Stomach smooth muscle (tissue), 2 donors: ENCODE data around the gene SYT2.
"Not testable (repeated sequence)": the region's sequence is repeated elsewhere in the genome, so short reads cannot be mapped to it uniquely, and the experiment has no call there.

Source experiments
- H3K27ac ChIP-seq: one replicate; pipeline ENCODE4 v1.7.0; 2013; ENCODE audit warnings: mild to moderate bottlenecking, low read length, inconsistent platforms
- H3K27me3 ChIP-seq, 2 donors: one replicate each; pipeline ENCODE4 v1.7.0; 2013; ENCODE audit warnings: low read length in 2 of 2; ENCODE audit not compliant: insufficient read depth in 2 of 2, control insufficient read depth in 1 of 2
- H3K36me3 ChIP-seq, 2 donors: one replicate each; pipeline ENCODE4 v1.7.0; 2013; ENCODE audit warnings: low read length in 2 of 2; ENCODE audit not compliant: control insufficient read depth in 2 of 2, insufficient read depth in 2 of 2
- H3K4me1 ChIP-seq: one replicate; pipeline ENCODE4 v1.7.0; 2013; ENCODE audit warnings: low read length; ENCODE audit not compliant: control insufficient read depth, insufficient read depth
- H3K4me3 ChIP-seq, 2 donors: one replicate each; pipeline ENCODE4 v1.7.0; 2013; ENCODE audit warnings: low read length in 2 of 2
- H3K9ac ChIP-seq, 2 donors: one replicate each; pipeline ENCODE4 v1.7.0; 2013; ENCODE audit warnings: low read length in 2 of 2, mild to moderate bottlenecking in 1 of 2
- H3K9me3 ChIP-seq, 2 donors: one replicate each; pipeline ENCODE4 v1.7.0; 2013; ENCODE audit warnings: low read length in 2 of 2; ENCODE audit not compliant: control insufficient read depth in 2 of 2
- donor health status: healthy.
- donor health status: Pancreatic carcinoma.

SYT2 gene

GRCh38 chr1:202643397-202644218 is 66.6 kb downstream of the SYT2 start:
- peak overlapping the region; percentile 31 to 65 for H3K4me3 ChIP-seq
- H3K9ac ChIP-seq: no peak overlapping the region

GRCh38 chr1:202642619-202643291 is 67.5 kb downstream of the SYT2 start:
- peaks cover 21% of the 10 kb centered on the region for H3K4me1 ChIP-seq
- no peak overlapping the region for H3K9ac ChIP-seq
- no peaks in the 10 kb centered on the region for H3K9me3 ChIP-seq
- peaks cover 40 to 49% of the 10 kb centered on the region in 2 donors for H3K27me3 ChIP-seq
- no peaks in the 10 kb centered on the region for H3K36me3 ChIP-seq
- H3K27ac ChIP-seq: no peak overlapping the region
- peak overlapping the region; percentile 43 to 63 for H3K4me3 ChIP-seq

More at GRCh38 chr1:202643397-202644218, 66.6 kb downstream of the SYT2 start:
- H3K9me3 ChIP-seq: no peaks in the 10 kb centered on the region
- H3K27ac ChIP-seq: no peak overlapping the region
- H3K27me3 ChIP-seq: peaks cover 40 to 49% of the 10 kb centered on the region in 2 donors
- no peaks in the 10 kb centered on the region for H3K36me3 ChIP-seq
- H3K4me1 ChIP-seq: peaks cover 21% of the 10 kb centered on the region

GRCh38 chr1:202642212-202642611 is 68.0 kb downstream of the SYT2 start:
- Histone ChIP-seq H3K4me3 (peak overlapping the region; percentile 43 to 63), H3K27ac (no peak overlapping the region), H3K9ac (no peak overlapping the region), H3K9me3 (no peaks in the 10 kb centered on the region), H3K27me3 (peaks cover 41 to 52% of the 10 kb centered on the region in 2 donors), H3K36me3 (no peaks in the 10 kb centered on the region), H3K4me1 (peaks cover 21% of the 10 kb centered on the region)

GRCh38 chr1:202639500-202639899 is 70.8 kb downstream of the SYT2 start:
- Histone ChIP-seq H3K9ac (no peak overlapping the region), H3K27me3 (peaks cover 27 to 47% of the 10 kb centered on the region in 2 donors), H3K36me3 (no peaks in the 10 kb centered on the region), H3K9me3 (no peaks in the 10 kb centered on the region), H3K4me3 (no peak overlapping the region), H3K27ac (no peak overlapping the region), H3K4me1 (peaks cover 21% of the 10 kb centered on the region)

GRCh38 chr1:202638701-202639305 is 71.5 kb downstream of the SYT2 start:
- not testable (repeated sequence) for H3K9me3 ChIP-seq, H3K4me3 ChIP-seq, H3K9ac ChIP-seq, H3K36me3 ChIP-seq, H3K27ac ChIP-seq
- H3K4me1 ChIP-seq: peaks cover 15% of the 10 kb centered on the region
- peaks cover 22 to 40% of the 10 kb centered on the region in 2 donors for H3K27me3 ChIP-seq

- H3K9me3 ChIP-seq: no peaks in the 10 kb centered on the region
- H3K27me3 ChIP-seq: peaks cover 22 to 35% of the 10 kb centered on the region in 2 donors
- H3K27ac ChIP-seq: no peak overlapping the region
Measured at GRCh38 chr1:202638019-202638700, 72.1 kb downstream of the SYT2 start.

GRCh38 chr1:202637321-202638018 is 72.8 kb downstream of the SYT2 start:
- not testable (repeated sequence) for H3K9me3 ChIP-seq, H3K4me1 ChIP-seq, H3K4me3 ChIP-seq, H3K27ac ChIP-seq, H3K9ac ChIP-seq, H3K36me3 ChIP-seq
- H3K27me3 ChIP-seq: peaks cover 16 to 29% of the 10 kb centered on the region in 2 donors

More at GRCh38 chr1:202638019-202638700, 72.1 kb downstream of the SYT2 start:
- no peaks in the 10 kb centered on the region for H3K36me3 ChIP-seq
- H3K9ac ChIP-seq: no peak overlapping the region
- peaks cover 9% of the 10 kb centered on the region for H3K4me1 ChIP-seq
- no peak overlapping the region for H3K4me3 ChIP-seq

- H3K27ac ChIP-seq, H3K9me3 ChIP-seq, H3K9ac ChIP-seq, H3K36me3 ChIP-seq, H3K4me3 ChIP-seq, H3K4me1 ChIP-seq: not testable (repeated sequence)
- H3K27me3 ChIP-seq: peaks cover 20 to 27% of the 10 kb centered on the region in 2 donors
Measured at GRCh38 chr1:202636171-202636570, 74.1 kb downstream of the SYT2 start.

GRCh38 chr1:202632241-202632640 is 78.0 kb downstream of the SYT2 start:
- Histone ChIP-seq H3K36me3 (no peaks in the 10 kb centered on the region), H3K27me3 (peaks cover 14 to 16% of the 10 kb centered on the region in 2 donors), H3K9me3 (no peaks in the 10 kb centered on the region), H3K4me1 (no peaks in the 10 kb centered on the region), H3K4me3 (no peak overlapping the region), H3K27ac (no peak overlapping the region), H3K9ac (no peak overlapping the region)
